B cell (primary cell): ENCODE data around the gene TSPAN9. TPM values are rescaled to one million over a fixed set of nuclear protein-coding genes. Genes with fewer than 3 reads are reported as not detected.

ENCODE experiments used
- ATAC-seq: fragments of 200-7000 bp; cut with Tn5 transposase; one replicate; pipeline ENCODE4 v1.10.0; 2021; ENCODE audit warnings: low read depth, mild to moderate bottlenecking, moderate number of reproducible peaks, moderate library complexity
- CTCF ChIA-PET: fragments of 350-600 bp; sonication (Branson Sonifier 250); formaldehyde crosslinking; loops from one replicate; lab custom pipeline; 2021; ENCODE audit warnings: antibody characterized with exemption, inconsistent platforms; lab: Charles Lee
- POLR2A ChIA-PET: fragments of 350-600 bp; sonication (Branson Sonifier 250); formaldehyde crosslinking; loops from one replicate; lab custom pipeline; 2021; ENCODE audit warnings: antibody characterized with exemption; lab: Charles Lee
- DNase-seq: peaks from one replicate; pipeline ENCODE4 v3.0.0; 2013
- H2AFZ ChIP-seq: 2 replicates; pipeline ENCODE4 v1.6.1; 2012; ENCODE audit warnings: mild to moderate bottlenecking, low read depth, low read length; ENCODE audit not compliant: insufficient read depth, poor library complexity, severe bottlenecking
- H3K27ac ChIP-seq, 2 donors: 1 replicate in 1 of 2; 2 replicates in 1 of 2; pipeline ENCODE4 v1.5.1; 2012 to 2013; ENCODE audit warnings: low read length in 2 of 2, mild to moderate bottlenecking in 2 of 2, moderate library complexity in 1 of 2
- H3K27me3 ChIP-seq, 4 experiments: fragments of 200-600 bp in 1 of 4; sonication (generic) in 1 of 4; replicated peaks in 1 of 4; 1 replicate in 2 of 4; 2 replicates in 2 of 4; pipeline versions ENCODE4 v1.6.1 to v1.7.0; 2013 to 2016; ENCODE audit warnings: low read length in 3 of 4, mild to moderate bottlenecking in 2 of 4, mixed read lengths in 1 of 4, moderate library complexity in 1 of 4; ENCODE audit not compliant: insufficient read depth in 4 of 4, control insufficient read depth in 3 of 4; ENCODE audit errors: control extremely low read depth in 1 of 4
- H3K36me3 ChIP-seq, 2 experiments: replicated peaks in 1 of 2; 1 replicate in 1 of 2; 2 replicates in 1 of 2; pipeline versions ENCODE4 v1.6.1 to v1.7.1; 2013; ENCODE audit warnings: low read length in 1 of 2; ENCODE audit not compliant: insufficient read depth in 2 of 2, control insufficient read depth in 1 of 2; ENCODE audit errors: control extremely low read depth in 1 of 2, extremely low read depth in 1 of 2
- H3K4me1 ChIP-seq, 2 donors: fragments of 200-600 bp in 1 of 2; sonication (generic) in 1 of 2; 1 replicate in 1 of 2; 2 replicates in 1 of 2; pipeline versions ENCODE4 v1.5.1 to v1.6.1; 2013 to 2017; ENCODE audit warnings: low read length in 2 of 2; ENCODE audit not compliant: control insufficient read depth in 2 of 2, insufficient read depth in 2 of 2
- H3K4me2 ChIP-seq: replicated peaks from 2 replicates; pipeline ENCODE3; 2012; ENCODE audit warnings: mild to moderate bottlenecking, low read depth, low read length; ENCODE audit not compliant: poor library complexity, severe bottlenecking
- H3K4me3 ChIP-seq, 5 experiments: fragments of 200-600 bp in 1 of 5; sonication (generic) in 1 of 5; 1 replicate in 3 of 5; 2 replicates in 2 of 5; pipeline versions ENCODE4 v1.5.1 to v1.7.0; 2011 to 2016; ENCODE audit warnings: low read length in 4 of 5, mild to moderate bottlenecking in 4 of 5, low read depth in 2 of 5, control low read depth in 1 of 5, moderate library complexity in 1 of 5; ENCODE audit not compliant: insufficient read depth in 1 of 5; ENCODE audit errors: control extremely low read depth in 1 of 5, extremely low read depth in 1 of 5
- H3K79me2 ChIP-seq: fragments of 200-600 bp; sonication (generic); one replicate; pipeline ENCODE4 v1.6.0; 2016; ENCODE audit warnings: low read length; ENCODE audit not compliant: control insufficient read depth, insufficient read depth
- H3K9ac ChIP-seq: fragments of 200-600 bp; sonication (generic); 2 replicates; pipeline ENCODE4 v1.6.1; 2017; ENCODE audit warnings: mild to moderate bottlenecking, low read length, moderate library complexity
- H3K9me3 ChIP-seq, 3 donors: one replicate each; pipeline versions ENCODE4 v1.6.1 to v1.7.1; 2013; ENCODE audit warnings: low read length in 2 of 3; ENCODE audit not compliant: control insufficient read depth in 2 of 3, insufficient read depth in 1 of 3; ENCODE audit errors: control extremely low read depth in 1 of 3
- H4K20me1 ChIP-seq: 2 replicates; pipeline ENCODE4 v1.6.0; 2012; ENCODE audit warnings: mild to moderate bottlenecking, low read length; ENCODE audit not compliant: insufficient read depth, control insufficient read depth, poor library complexity, severe bottlenecking
- H3K27ac Mint-ChIP-seq: one replicate; pipeline ENCODE4 v1.8.0; 2021; ENCODE audit warnings: mixed read lengths
- H3K27me3 Mint-ChIP-seq: one replicate; pipeline ENCODE4 v1.8.0; 2021; ENCODE audit warnings: mixed read lengths
- H3K4me1 Mint-ChIP-seq: one replicate; pipeline ENCODE4 v1.8.0; 2021; ENCODE audit warnings: mixed read lengths
- H3K4me3 Mint-ChIP-seq: one replicate; pipeline ENCODE4 v1.8.0; 2021; ENCODE audit warnings: mixed read lengths
- H3K9me3 Mint-ChIP-seq: one replicate; pipeline ENCODE4 v1.8.0; 2022; ENCODE audit warnings: mixed read lengths; ENCODE audit not compliant: insufficient read depth
- CTCF ChIP-seq: fragments of 200-600 bp; IDR thresholded peaks from one replicate; pipeline ENCODE4 v1.8.0; 2022; ENCODE audit warnings: antibody characterized with exemption, mild to moderate bottlenecking
- EZH2 ChIP-seq: IDR thresholded peaks from 2 replicates; pipeline ENCODE4 v1.6.1; 2012; ENCODE audit warnings: borderline replicate concordance, low read depth, mild to moderate bottlenecking, moderate library complexity, low read length; ENCODE audit not compliant: insufficient read depth, poor library complexity, severe bottlenecking
- WGBS: methylation state at CpG from one replicate; pipeline ENCODE4 v1.1.5; 2013; ENCODE audit warnings: missing lambda C conversion rate; ENCODE audit not compliant: insufficient coverage; 5-methylcytosine and 5-hydroxymethylcytosine counted together
- intact Hi-C: fragments of 100-400 bp; cut with micrococcal nuclease; formaldehyde crosslinking; loops from one replicate; pipeline ENCODE4 v1.10.0; 2022
- polyA plus RNA-seq: library from polyadenylated mRNA; depleted of rRNA; stranded (reverse); fragments of >200 nt; gene quantifications from 2 replicates; pipeline ENCODE4 v1.2.3, GENCODE V29; 2012
- total RNA-seq, 2 donors: library from RNA; stranded (reverse); fragments of 120-200 nt in 1 of 2; gene quantifications; 1 replicate in 1 of 2; 2 replicates in 1 of 2; pipeline versions ENCODE4 v1.2.3 to v1.2.4, GENCODE V29; 2013 to 2022

The TSPAN9 gene
- total and polyA plus RNA-seq, 2 donors (not counting 1 experiment from before 2014, with no cell fraction given) = 0.15 to 0.37 TPM

- Histone ChIP-seq H3K4me3 (no peak overlapping the region), H3K9ac (no peak overlapping the region), H3K9me3 (peaks cover 0 to 2% (median 0%) of the 10 kb centered on the region in 3 donors), H4K20me1 (no peaks in the 10 kb centered on the region), H2AFZ (no peak overlapping the region), H3K36me3 (no peaks in the 10 kb centered on the region), H3K4me2 (no peak overlapping the region), H3K79me2 (no peaks in the 10 kb centered on the region), H3K27ac (no peak overlapping the region), H3K4me1 (peaks cover 27 to 30% of the 10 kb centered on the region in 2 donors), H3K27me3 (peaks cover 0 to 23% (median 5%) of the 10 kb centered on the region in 4 experiments)
- TF ChIP-seq EZH2 (no peak), CTCF (no peak)
- no peaks in the 10 kb centered on the region for H3K9me3 Mint-ChIP-seq
- H3K4me3 Mint-ChIP-seq = no peak overlapping the region
- ATAC-seq (no peak), DNase-seq (no peak)
- 85% methylated on average over 3 of the region's 7 CpGs for WGBS
- intact Hi-C loops = no loop called here
- no peak overlapping the region for H3K27ac Mint-ChIP-seq
- H3K27me3 Mint-ChIP-seq = peaks cover 43% of the 10 kb centered on the region
- ChIA-PET POLR2A (no interaction called here), CTCF (no interaction called here)
- peaks cover 47% of the 10 kb centered on the region for H3K4me1 Mint-ChIP-seq
These were observed 31.2 kb upstream of the TSPAN9 start for GRCh38 chr12:3045989-3046388.

GRCh38 chr12:3046441-3047200, 30.6 kb upstream of the TSPAN9 start:
- peaks cover 27 to 29% of the 10 kb centered on the region in 2 donors for H3K4me1 ChIP-seq
- no peak overlapping the region for H3K4me2 ChIP-seq
- Mint-ChIP-seq H3K27me3 (peaks cover 42% of the 10 kb centered on the region), H3K9me3 (no peaks in the 10 kb centered on the region), H3K4me3 (no peak overlapping the region), H3K27ac (no peak overlapping the region), H3K4me1 (peaks cover 44% of the 10 kb centered on the region)
- peaks cover 0 to 20% (median 5%) of the 10 kb centered on the region in 4 experiments for H3K27me3 ChIP-seq
- H2AFZ ChIP-seq = no peak overlapping the region
- ChIA-PET POLR2A (no interaction called here), CTCF (no interaction called here)
- intact Hi-C loops = no loop called here
- H3K36me3 ChIP-seq = no peaks in the 10 kb centered on the region
- H3K79me2 ChIP-seq = no peaks in the 10 kb centered on the region
- no peak overlapping the region for H3K27ac ChIP-seq
- H3K9me3 ChIP-seq = peaks cover 0 to 2% (median 0%) of the 10 kb centered on the region in 3 donors
- ATAC-seq = no peak
- no peak overlapping the region for H3K9ac ChIP-seq
- WGBS = 89% methylated on average over 17 of the region's 17 CpGs
- H3K4me3 ChIP-seq = no peak overlapping the region
- no peak for DNase-seq
- H4K20me1 ChIP-seq = no peaks in the 10 kb centered on the region
- no peak for TF ChIP-seq EZH2
